ENCODE measurements around the gene PIGL.

PIGL gene

DNA sequence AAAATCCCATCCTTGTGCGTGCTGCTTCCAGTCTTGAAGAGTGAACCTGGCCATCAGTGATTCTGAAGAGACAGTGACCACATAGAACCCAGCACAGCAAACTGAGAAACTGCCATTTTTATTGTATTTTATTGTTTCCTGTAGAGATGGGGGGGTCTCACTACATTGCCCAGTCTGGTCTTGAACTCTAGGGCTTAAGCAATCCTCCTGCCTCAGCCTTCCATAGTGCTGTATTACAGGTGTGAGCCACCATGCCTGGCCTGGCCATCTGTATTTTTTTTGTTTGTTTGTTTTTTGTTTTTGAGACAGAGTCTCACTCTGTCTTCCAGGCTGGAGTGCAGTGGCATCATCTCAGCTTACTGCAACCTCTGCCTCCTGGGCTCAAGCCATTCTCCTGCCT, 122.4 kb downstream of the PIGL start:
- Mint-ChIP-seq H3K4me1 (no peaks in the 10 kb centered on the region), H3K4me3 (no peak overlapping the region), H3K9me3 (no peaks in the 10 kb centered on the region), H3K36me3 (peaks cover 17% of the 10 kb centered on the region), H3K27ac (no peak overlapping the region)
- DNase-seq (ENCODE audit: low spot score in 2 of 2) (no peak), ATAC-seq (no peak)

DNA sequence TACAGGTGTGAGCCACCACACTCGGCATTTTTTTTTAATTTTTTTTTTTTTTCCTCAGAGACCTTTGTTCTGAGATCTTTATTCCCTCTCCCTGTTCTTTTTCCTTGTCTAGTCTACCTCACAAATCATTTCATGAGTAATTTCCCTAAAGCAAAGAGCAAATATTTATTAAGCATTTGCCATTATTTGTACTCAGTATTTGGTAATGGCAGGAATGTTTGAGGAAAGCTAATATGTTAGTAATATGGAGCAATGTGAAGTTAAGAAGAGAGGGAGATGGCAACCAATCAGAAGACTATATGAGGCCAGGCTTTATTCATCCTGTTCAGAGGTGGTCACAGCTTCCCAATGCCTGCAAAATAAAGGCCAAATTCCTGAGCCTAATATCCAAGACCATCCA, 122.9 kb downstream of the PIGL start:
- peaks cover 17% of the 10 kb centered on the region for H3K36me3 Mint-ChIP-seq
- ATAC-seq (no peak), DNase-seq (ENCODE audit: low spot score in 2 of 2) (no peak)
- no peaks in the 10 kb centered on the region for H3K4me1 Mint-ChIP-seq
- H3K27ac Mint-ChIP-seq: no peak overlapping the region
- H3K9me3 Mint-ChIP-seq: no peaks in the 10 kb centered on the region
- H3K4me3 Mint-ChIP-seq: no peak overlapping the region

DNA sequence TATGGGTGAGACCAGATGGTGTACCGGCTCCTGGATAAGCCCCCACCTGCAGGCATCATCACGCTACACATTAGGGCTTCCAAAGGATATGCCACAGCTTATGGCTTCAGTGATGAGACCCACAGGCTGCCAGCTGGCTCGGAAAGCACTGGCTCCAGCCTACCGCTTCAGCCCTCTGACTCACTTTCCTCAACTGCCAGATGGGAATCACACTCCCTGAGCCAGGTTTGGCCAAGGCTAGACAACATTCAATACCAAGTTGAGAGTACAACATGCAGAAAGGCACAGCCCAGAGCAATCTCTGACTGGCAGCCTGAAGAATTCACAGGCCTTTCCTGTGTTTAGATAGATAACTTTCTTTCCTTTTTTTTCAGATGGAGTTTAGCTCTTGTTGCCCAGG, 126.0 kb downstream of the PIGL start:
- H3K9me3 Mint-ChIP-seq: no peaks in the 10 kb centered on the region
- H3K36me3 Mint-ChIP-seq: peaks cover 24% of the 10 kb centered on the region
- no peak overlapping the region for H3K27ac Mint-ChIP-seq
- H3K4me1 Mint-ChIP-seq: no peaks in the 10 kb centered on the region
- no peak overlapping the region for H3K4me3 Mint-ChIP-seq
- ATAC-seq (no peak), DNase-seq (ENCODE audit: low spot score in 2 of 2) (no peak)

DNA sequence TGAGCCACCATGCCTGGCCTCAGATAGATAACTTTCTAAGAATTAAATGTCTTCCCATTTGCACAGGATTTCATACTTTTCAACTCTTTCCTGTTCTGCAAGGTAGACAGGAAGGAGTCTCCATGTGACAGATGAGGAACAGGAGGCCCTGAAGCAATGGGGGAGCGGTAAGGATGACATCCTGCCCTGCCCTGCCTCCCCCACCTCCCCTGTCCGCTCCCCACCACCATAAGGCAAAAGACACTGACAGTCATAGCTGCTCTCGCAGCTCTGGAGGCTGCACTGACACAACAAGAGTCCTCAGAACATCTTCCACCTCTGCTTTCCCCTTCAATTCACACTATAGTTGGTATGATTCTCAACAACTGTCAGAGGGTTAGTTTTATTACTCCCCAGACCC, 126.6 kb downstream of the PIGL start:
- no peaks in the 10 kb centered on the region for H3K4me1 Mint-ChIP-seq

DNA sequence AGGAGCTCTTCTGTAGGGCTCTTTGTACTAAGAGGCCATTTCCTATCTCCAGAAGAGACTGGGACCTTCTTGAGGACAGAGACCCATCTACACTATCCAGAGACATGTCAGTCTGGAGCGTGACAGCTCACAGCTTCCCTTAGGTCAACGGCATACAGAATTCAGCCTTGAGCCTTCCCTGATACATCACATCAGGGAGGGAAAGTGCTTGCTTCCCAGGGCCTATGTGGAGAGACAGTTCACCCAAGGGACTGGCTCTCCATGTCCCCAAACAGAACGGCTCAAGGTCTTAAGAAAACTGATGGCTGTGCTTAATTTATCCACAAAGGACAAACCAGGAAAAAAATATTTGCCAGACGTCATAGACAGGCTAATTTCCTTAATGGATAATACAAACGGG, 128.6 kb downstream of the PIGL start:
- H3K4me1 Mint-ChIP-seq: no peaks in the 10 kb centered on the region
- H3K36me3 Mint-ChIP-seq: peaks cover 42% of the 10 kb centered on the region
- ATAC-seq: no peak
- DNase-seq (ENCODE audit: low spot score in 2 of 2): no peak
- H3K4me3 Mint-ChIP-seq: no peak overlapping the region
- no peaks in the 10 kb centered on the region for H3K9me3 Mint-ChIP-seq
- peak overlapping the region; percentile 61 for H3K27ac Mint-ChIP-seq

More for the DNA sequence above, 126.6 kb downstream of the PIGL start:
- DNase-seq (ENCODE audit: low spot score in 2 of 2): no peak
- peak overlapping the region; percentile 69 for H3K27ac Mint-ChIP-seq
- no peaks in the 10 kb centered on the region for H3K9me3 Mint-ChIP-seq
- no peak for ATAC-seq
- H3K4me3 Mint-ChIP-seq: no peak overlapping the region
- peaks cover 28% of the 10 kb centered on the region for H3K36me3 Mint-ChIP-seq

DNA sequence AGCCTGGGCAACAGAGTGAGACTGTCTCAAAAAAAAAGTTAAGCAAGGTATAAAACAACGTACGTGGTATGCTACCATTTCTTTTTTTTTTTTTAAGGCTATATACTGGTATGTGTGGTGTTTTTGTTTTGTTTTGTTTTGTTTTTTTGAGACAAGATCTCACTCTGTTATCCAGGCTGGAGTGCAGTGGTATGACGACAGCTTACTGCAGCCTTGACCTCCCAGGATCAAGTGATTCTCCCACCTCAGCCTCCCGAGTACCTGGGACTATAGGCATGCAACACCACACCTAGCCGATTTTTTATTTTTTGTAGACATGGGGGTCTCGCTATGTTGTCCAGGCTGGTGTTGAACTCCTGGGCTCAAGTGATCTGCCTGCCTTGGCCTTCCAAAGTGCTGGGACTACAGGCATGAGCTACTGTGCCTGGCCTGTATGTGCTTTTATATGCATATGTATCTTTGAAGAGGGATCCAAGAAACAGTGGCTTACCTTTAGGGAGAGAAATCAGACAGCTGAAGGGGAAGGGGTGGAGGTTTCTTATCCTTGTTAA, 129.8 kb downstream of the PIGL start:
- ATAC-seq: no peak
- Mint-ChIP-seq H3K4me1 (peaks cover 2% of the 10 kb centered on the region), H3K27ac (no peak overlapping the region), H3K4me3 (no peak overlapping the region), H3K36me3 (peaks cover 42% of the 10 kb centered on the region), H3K9me3 (no peaks in the 10 kb centered on the region)
- DNase-seq (ENCODE audit: low spot score in 2 of 2): no peak

DNA sequence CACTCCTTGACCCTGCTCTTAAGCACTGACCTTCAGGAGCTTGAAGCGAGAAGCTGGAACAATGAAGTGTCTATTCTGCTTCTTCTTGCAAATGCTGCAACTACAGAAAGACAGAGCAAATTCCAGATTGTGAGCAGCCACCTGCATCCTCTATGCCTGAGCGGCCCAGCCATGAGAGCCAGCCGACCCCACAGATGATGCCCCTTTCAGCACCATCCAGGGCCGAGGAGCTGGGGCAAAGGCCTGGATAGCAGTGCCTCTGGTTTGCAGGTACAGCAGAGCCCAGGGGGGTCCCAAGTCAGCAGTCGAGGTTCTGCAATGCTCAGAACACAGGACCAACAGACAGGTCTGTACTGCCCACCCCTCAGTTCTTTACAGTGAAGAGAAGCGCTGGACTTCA, 131.6 kb downstream of the PIGL start:
- Mint-ChIP-seq H3K9me3 (no peaks in the 10 kb centered on the region), H3K4me1 (peaks cover 10% of the 10 kb centered on the region), H3K27ac (no peak overlapping the region), H3K36me3 (peaks cover 31% of the 10 kb centered on the region), H3K4me3 (no peak overlapping the region)
- DNase-seq (ENCODE audit: low spot score in 2 of 2) (no peak), ATAC-seq (no peak)

GRCh38 chr17:16349431-16349830, 132.4 kb downstream of the PIGL start:
- Mint-ChIP-seq H3K4me3 (no peak overlapping the region), H3K9me3 (no peaks in the 10 kb centered on the region), H3K27ac (peak overlapping the region; percentile 40), H3K36me3 (peaks cover 25% of the 10 kb centered on the region), H3K4me1 (peaks cover 10% of the 10 kb centered on the region)
- ATAC-seq (no peak), DNase-seq (ENCODE audit: low spot score in 2 of 2) (no peak)

DNA sequence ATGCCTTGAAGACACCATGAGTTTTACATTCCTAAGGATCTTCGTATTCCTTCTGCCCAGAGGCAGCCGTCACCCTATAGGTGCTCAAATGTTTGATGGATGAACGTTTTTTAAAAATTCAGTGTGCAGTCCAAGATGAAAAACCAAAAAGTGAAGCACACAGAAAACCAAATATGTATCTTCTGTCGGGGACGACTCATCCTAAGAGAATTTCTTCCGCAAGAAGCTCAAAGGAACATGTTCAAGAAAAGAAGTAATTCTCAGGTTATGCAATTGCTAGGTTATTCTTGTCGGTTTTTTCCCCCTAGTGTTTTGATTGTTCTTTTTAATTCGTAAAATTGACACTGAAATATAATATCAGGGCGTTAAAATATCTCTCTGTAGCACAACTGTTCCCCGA, 134.8 kb downstream of the PIGL start:
- no peak for ATAC-seq
- peaks cover 25% of the 10 kb centered on the region for H3K36me3 Mint-ChIP-seq
- peaks cover 10% of the 10 kb centered on the region for H3K4me1 Mint-ChIP-seq
- no peaks in the 10 kb centered on the region for H3K9me3 Mint-ChIP-seq
- DNase-seq (ENCODE audit: low spot score in 2 of 2): no peak
- peak overlapping the region; percentile 29 for H3K27ac Mint-ChIP-seq
- H3K4me3 Mint-ChIP-seq: peak overlapping the region; percentile 85

GRCh38 chr17:16352303-16352666, 135.3 kb downstream of the PIGL start:
- no peaks in the 10 kb centered on the region for H3K9me3 Mint-ChIP-seq
- DNase-seq (ENCODE audit: low spot score in 2 of 2) (peak in 1 of 2 donors; percentile 62), ATAC-seq (peak; percentile 45)
- peaks cover 23% of the 10 kb centered on the region for H3K36me3 Mint-ChIP-seq
- peaks cover 10% of the 10 kb centered on the region for H3K4me1 Mint-ChIP-seq
- H3K4me3 Mint-ChIP-seq: peak overlapping the region; percentile 85
- peak overlapping the region; percentile 29 for H3K27ac Mint-ChIP-seq

DNA sequence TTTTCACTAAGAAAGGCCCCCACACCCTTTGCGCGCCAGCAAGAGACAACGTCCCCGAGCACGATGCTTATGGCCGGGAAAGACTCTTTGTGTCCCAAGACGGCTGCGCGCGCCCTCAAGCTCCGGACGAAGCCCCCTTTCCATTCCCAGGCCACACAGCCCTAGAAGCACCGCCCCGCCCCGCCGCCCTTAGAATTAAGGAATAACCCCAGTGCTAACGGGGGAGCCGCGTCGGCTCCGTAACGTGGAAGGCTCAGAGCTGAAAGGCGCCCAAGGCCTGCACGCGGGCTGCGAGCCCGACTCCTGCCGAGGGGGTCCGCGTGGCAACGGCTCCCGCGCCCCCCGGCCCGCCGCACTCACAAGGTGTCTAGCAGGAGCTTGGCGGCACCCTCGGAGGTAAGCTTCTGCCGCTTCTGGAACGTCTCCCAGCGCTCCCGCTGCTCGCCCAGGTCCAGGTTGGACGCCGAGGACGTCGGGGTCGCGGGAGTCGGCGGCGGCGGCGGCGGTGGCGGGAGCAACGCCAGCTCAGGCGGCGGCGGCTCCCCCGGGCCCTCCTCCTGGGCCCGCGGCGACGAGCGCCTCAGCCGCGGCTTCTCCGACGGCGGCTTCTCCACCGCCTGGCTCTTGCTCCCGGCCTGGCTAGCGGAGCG, 135.8 kb downstream of the PIGL start:
- peak overlapping the region; percentile 29 for H3K27ac Mint-ChIP-seq
- peak; percentile 41 to 77 for DNase-seq (ENCODE audit: low spot score in 2 of 2)
- no peaks in the 10 kb centered on the region for H3K9me3 Mint-ChIP-seq
- H3K4me3 Mint-ChIP-seq: peak overlapping the region; percentile 85
- ATAC-seq: peak; percentile 80
- peaks cover 19% of the 10 kb centered on the region for H3K36me3 Mint-ChIP-seq
- peaks cover 10% of the 10 kb centered on the region for H3K4me1 Mint-ChIP-seq

- peak; percentile 50 to 76 for DNase-seq (ENCODE audit: low spot score in 2 of 2)
- H3K36me3 Mint-ChIP-seq: peaks cover 15% of the 10 kb centered on the region
- peaks cover 10% of the 10 kb centered on the region for H3K4me1 Mint-ChIP-seq
- ATAC-seq: peak; percentile 86
- H3K27ac Mint-ChIP-seq: peak within 1 kb of the TSS; percentile 60
- no peaks in the 10 kb centered on the region for H3K9me3 Mint-ChIP-seq
- H3K4me3 Mint-ChIP-seq: peak within 1 kb of the TSS; percentile 85
Observed at GRCh38 chr17:16353317-16354174, 136.5 kb downstream of the PIGL start, which contains the start of gene CENPV. Gene CENPV, minus strand, starts transcription at chr17:16353469. Its CDS starts 33 bp downstream, at chr17:16353436.

DNA sequence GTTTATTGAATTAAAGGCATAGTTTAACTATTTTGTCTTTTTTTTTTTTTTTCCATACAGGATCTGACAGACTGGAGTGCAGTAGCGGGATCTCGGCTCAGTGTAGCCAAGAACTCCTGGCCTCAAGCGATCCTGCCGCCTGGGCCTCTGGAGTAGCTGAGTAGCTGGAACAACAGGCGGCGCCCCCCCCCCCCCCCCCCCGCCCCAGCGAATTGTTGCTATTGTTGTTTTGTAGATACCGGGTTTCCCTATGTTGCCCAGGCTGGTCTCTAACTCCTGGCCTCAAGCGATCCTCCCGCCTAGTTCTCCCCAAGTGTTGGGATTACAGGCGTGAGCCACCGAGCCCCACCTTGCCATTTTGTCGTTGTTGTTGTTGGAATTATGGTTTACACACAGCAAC, 137.6 kb downstream of the PIGL start:
- Mint-ChIP-seq H3K27ac (no peak overlapping the region), H3K9me3 (no peaks in the 10 kb centered on the region), H3K4me1 (peaks cover 10% of the 10 kb centered on the region), H3K36me3 (peaks cover 4% of the 10 kb centered on the region), H3K4me3 (peak overlapping the region; percentile 85)
- ATAC-seq (no peak), DNase-seq (ENCODE audit: low spot score in 2 of 2) (no peak)

GRCh38 chr17:16358394-16358793, 141.4 kb downstream of the PIGL start:
- Mint-ChIP-seq H3K36me3 (no peaks in the 10 kb centered on the region), H3K27ac (no peak overlapping the region), H3K4me1 (no peaks in the 10 kb centered on the region), H3K4me3 (no peak overlapping the region), H3K9me3 (no peaks in the 10 kb centered on the region)
- DNase-seq (ENCODE audit: low spot score in 2 of 2) (no peak), ATAC-seq (no peak)

DNA sequence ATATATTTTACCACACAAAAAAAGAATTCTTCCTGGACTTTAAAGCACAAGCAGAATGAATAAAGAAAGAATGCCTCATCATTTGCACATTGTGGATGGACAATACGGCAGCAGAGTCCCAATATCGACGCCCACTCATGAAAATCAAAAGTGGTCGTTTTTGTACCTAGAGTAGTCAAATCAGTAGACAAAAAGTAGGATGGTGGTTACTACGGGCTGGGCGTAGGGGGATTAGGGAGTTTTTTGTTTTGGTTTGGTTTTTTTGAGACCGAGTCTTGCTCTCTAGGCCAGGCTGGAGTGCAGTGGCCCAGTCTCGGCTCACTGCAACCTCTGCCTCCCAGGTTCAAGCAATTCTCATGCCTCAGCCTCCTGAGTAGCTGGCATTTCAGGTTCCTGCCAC, 144.9 kb downstream of the PIGL start:
- H3K27ac Mint-ChIP-seq: peak overlapping the region; percentile 23
- peak; percentile 74 for ATAC-seq
- H3K4me1 Mint-ChIP-seq: no peaks in the 10 kb centered on the region
- no peaks in the 10 kb centered on the region for H3K9me3 Mint-ChIP-seq
- no peaks in the 10 kb centered on the region for H3K36me3 Mint-ChIP-seq
- DNase-seq (ENCODE audit: low spot score in 2 of 2): no peak
- no peak overlapping the region for H3K4me3 Mint-ChIP-seq

Data from stimulated activated effector memory CD8-positive, alpha-beta T cell treated with anti-CD3 and anti-CD28 coated beads, Interleukin-12 subunit alpha, Interleukin-12 subunit beta, amount 100 ng/mL, for 72 hours (primary cell).